SH-SY5Y (cell line): ENCODE results near the gene CEP89.

Source experiments
- GATA2 ChIP-seq: IDR thresholded peaks from 2 replicates; pipeline ENCODE4 v1.6.1; 2011; ENCODE audit warnings: mild to moderate bottlenecking, low read depth, low read length
- GATA3 ChIP-seq: IDR thresholded peaks from 2 replicates; pipeline ENCODE4 v1.6.1; 2011; ENCODE audit warnings: low read depth, mild to moderate bottlenecking, low read length, moderate library complexity

GRCh38 chr19:32873247-32873959, 98.4 kb downstream of the CEP89 start:
- TF ChIP-seq GATA2 = no peak
- TF ChIP-seq GATA3 = no peak
